NCI-H187 treated with DMSO at 0.1 percent for 48 hours (cell line): Measurements from ENCODE around the gene KIAA1191.
A peak's percentile ranks its signal among the peaks of the same experiment; 100 is the strongest.

Source experiments
- DNase-seq: peaks from one replicate; lab custom pipeline; 2025; lab: John Stamatoyannopoulos, UW

Gene KIAA1191

DNA sequence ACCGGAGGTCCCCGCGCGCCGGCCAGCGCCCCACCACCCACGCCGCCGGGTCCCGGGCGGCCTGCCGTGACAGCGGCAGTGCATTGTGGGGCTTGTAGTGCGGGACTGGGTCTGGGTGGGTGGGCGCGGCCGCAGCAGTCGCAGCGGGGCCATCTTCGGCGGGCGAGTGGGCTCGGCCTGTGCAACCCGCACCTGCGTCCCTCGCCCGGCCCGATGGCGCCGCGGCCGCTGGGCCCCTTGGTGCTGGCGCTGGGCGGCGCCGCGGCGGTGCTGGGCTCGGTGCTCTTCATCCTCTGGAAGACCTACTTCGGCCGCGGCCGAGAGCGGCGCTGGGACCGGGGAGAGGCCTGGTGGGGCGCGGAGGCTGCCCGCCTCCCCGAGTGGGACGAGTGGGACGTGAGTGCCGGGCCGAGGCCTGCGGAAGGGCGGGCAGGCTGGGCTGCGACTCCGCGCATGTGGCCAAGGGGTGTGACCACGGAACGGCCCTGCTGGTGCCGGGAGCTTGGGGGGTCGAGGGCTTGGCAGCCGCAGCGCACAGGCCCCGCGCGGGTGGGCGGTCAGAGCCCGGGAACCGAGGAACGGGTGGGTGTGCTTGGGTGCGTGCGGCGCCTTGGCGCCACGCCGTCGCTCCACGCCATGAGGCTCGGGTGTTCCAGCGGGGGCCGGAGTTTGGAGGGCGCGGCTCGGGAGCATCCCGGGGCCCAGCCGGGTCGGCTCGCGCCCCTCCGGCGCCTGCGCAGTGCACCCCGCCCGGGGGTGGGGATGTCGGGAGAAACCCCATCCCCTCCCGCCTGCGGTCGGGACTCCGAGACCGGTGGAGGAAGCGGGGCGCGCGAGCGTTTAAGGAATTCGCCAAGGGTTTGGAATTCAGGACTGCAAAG is 4.0 kb upstream of the KIAA1191 start, which contains the start of gene ARL10:
Gene ARL10 (plus strand): TSS at position 137 of the 881 bp plus-strand sequence. CDS start 77 bp downstream, at position 214.
- DNase-seq = no peak

GRCh38 chr5:176364765-176365350 is 3.3 kb upstream of the KIAA1191 start:
- no peak for DNase-seq

DNA sequence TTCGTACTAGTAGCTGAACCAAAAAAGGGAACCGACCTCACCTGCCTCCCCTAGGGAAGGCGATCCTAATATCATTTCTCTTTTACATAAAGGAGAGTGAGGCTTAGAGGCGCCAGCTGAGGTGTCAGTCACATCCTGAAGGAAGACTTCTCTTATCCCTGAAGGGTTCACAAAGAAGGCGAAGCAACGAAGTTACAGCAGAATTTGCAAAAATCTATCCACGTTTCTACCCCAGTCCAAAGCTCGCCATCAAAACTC is 598 bp upstream of the KIAA1191 start:
- DNase-seq = no peak

GRCh38 chr5:176360894-176361436 is 599 bp downstream of the KIAA1191 start:
- no peak for DNase-seq

DNA sequence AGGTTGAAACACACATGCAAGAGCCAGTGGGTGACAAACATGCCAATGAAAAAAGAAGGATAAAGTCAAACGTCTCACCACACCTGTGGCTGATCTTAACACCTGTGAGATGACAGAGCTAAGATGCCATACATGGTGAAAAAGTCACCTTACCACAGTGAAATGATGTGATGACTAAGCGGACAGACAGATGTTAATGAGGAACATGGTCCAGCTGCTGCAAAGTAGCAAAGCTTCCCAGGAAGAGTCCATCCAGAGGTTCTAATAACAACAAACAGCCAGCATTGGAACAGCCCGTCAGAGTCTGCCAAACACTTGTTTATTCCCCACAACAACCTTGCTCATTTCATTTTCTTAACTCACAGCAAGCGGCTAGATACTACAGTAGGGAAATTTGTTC is 1.9 kb downstream of the KIAA1191 start:
- no peak for DNase-seq

GRCh38 chr5:176356179-176356566 is 5.4 kb downstream of the KIAA1191 start:
- DNase-seq = no peak

DNA sequence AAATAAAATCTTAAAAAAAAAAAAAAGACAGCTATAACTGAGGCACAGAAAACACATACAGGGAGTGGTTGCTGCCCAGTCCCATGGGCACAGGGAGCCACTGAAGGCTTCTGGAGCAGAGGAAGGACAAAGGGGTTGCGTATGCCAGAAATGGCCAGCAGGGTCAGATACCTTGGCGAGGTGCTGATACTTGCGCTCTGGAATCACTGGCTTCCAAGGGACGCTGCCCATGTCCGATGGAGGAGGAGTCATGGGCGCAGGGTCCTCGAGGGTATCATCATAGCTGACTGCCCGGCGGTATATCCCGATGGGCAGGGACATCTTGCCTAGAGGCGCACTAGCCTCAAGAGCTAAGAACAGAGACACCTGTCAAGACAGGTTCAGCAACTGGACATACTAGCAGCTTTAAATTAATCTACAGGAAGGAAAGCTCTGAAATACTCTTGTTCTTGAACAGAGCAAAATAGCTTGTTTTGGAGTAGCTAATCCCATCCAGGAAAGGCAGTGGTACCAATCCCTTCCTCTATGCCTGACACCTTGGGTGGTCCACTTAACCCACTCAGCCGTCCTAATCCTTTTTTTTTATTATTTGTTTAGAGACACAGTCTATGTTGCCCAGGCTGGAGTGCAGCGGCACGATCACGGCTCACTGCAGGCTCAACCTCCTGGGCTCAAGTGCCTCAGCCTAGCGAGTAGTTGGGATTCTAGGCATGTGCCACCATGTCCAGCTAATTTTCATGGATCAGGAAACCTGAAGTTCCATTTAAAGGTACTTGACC is 6.0 kb downstream of the KIAA1191 start:
- DNase-seq = peak; percentile 20

DNA sequence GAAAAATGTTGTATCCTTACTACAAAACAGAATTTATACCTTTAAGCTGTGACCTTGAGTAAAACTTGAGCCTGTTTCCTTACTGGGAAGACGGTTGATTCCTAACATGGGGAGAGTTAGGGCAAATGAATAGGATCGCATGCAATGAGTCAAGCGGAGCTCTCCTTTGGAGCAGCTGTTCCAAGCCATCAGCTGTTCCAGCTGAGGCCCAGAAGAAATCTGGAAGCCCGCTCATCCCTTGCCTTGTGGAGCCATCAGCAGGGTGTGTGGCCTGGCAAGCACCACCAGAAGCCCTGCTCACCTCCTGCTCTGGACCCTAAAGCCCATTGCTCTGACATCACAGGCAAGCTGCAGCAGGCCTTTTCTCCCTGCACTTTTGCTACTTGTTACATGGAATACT is 8.0 kb downstream of the KIAA1191 start:
- no peak for DNase-seq

GRCh38 chr5:176352116-176352878 is 9.3 kb downstream of the KIAA1191 start:
- no peak for DNase-seq

- DNase-seq = no peak
Measured at GRCh38 chr5:176350416-176350815, 11.1 kb downstream of the KIAA1191 start.

GRCh38 chr5:176342766-176343458 is 18.7 kb downstream of the KIAA1191 start:
- DNase-seq = no peak

DNA sequence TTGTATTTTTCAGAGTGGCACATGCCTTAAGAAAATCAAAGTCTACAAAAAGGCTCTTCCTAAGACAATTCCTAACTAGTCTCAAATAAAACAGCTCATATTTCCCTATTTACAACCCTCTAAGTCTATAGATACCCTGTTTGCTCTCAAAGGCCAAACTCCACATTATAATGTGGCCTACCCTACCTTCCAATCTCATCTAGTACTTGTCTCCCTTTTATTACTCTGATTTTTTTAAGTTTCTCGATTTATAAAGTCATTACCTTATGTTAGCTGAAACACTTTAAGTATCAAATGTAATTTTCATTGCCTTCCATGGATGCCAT is 19.4 kb downstream of the KIAA1191 start:
- DNase-seq = no peak

- no peak for DNase-seq
Measured at GRCh38 chr5:176341325-176342157, 20.0 kb downstream of the KIAA1191 start.

GRCh38 chr5:176339304-176339703 is 22.3 kb downstream of the KIAA1191 start:
- no peak for DNase-seq

- DNase-seq = no peak
Measured at GRCh38 chr5:176337913-176338312, 23.7 kb downstream of the KIAA1191 start.

GRCh38 chr5:176334031-176334770 is 27.4 kb downstream of the KIAA1191 start:
- DNase-seq = no peak

DNA sequence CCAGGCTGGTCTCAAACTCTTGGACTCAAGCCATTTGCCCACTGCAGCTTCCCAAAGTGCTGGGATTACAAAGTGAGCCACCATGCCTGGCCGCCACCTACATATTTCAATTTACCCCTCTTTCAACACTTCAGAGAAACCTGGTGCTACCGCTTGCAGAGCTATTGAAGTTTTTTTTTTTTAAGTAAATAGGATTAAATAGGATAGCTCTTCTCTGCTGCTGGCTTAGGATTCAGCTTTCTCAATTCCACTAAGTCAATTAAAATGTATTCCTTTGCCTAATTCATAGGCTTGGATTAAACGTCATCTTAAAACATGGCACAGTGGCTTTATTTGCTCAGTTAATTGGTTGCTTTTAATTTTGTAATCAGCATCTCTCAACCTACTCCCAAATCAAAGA is 41.0 kb downstream of the KIAA1191 start:
- DNase-seq = no peak

GRCh38 chr5:176319827-176320554 is 41.6 kb downstream of the KIAA1191 start:
- no peak for DNase-seq
